NCI-H1092 (cell line): ENCODE results near the gene HES2.
"Not testable (repeated sequence)": the region's sequence is repeated elsewhere in the genome, so short reads cannot be mapped to it uniquely, and the experiment has no call there.

Experiments used
- DNase-seq: peaks from one replicate; lab custom pipeline; 2025; lab: John Stamatoyannopoulos, UW

HES2 gene

GRCh38 chr1:6417961-6418667 lies 1.6 kb downstream of the HES2 start:
- DNase-seq: no peak

GRCh38 chr1:6416906-6417305 lies 2.8 kb downstream of the HES2 start:
- no peak for DNase-seq

- DNase-seq: no peak
Observed at GRCh38 chr1:6416295-6416656, 3.4 kb downstream of the HES2 start.

GRCh38 chr1:6414881-6415626 lies 4.7 kb downstream of the HES2 start:
- no peak for DNase-seq

GRCh38 chr1:6414443-6414844 lies 5.3 kb downstream of the HES2 start:
- DNase-seq: peak; percentile 78

- no peak for DNase-seq
Observed at GRCh38 chr1:6412896-6413295, 6.8 kb downstream of the HES2 start.

- no peak for DNase-seq
Observed at GRCh38 chr1:6410248-6410893, 9.3 kb downstream of the HES2 start.

- no peak for DNase-seq
Observed at GRCh38 chr1:6409733-6410132, 10.0 kb downstream of the HES2 start.

GRCh38 chr1:6409053-6409452 lies 10.7 kb downstream of the HES2 start:
- no peak for DNase-seq

- DNase-seq: no peak
Observed at GRCh38 chr1:6408023-6408422, 11.7 kb downstream of the HES2 start.

- no peak for DNase-seq
Observed at GRCh38 chr1:6401673-6402072, 18.0 kb downstream of the HES2 start.

- no peak for DNase-seq
Observed at GRCh38 chr1:6399294-6399693, 20.4 kb downstream of the HES2 start.

GRCh38 chr1:6397844-6398441 lies 21.8 kb downstream of the HES2 start:
- DNase-seq: no peak

GRCh38 chr1:6396998-6397397 lies 22.7 kb downstream of the HES2 start:
- no peak for DNase-seq

- not testable (repeated sequence) for DNase-seq
Observed at GRCh38 chr1:6395781-6396244, 23.9 kb downstream of the HES2 start.

- not testable (repeated sequence) for DNase-seq
Observed at GRCh38 chr1:6395130-6395529, 24.6 kb downstream of the HES2 start.

- peak; percentile 96 for DNase-seq
Observed at GRCh38 chr1:6393400-6394187, 26.1 kb downstream of the HES2 start, which contains the start of gene ACOT7. ACOT7 (minus strand) TSS chr1:6393767; CDS start chr1:6393399, 368 bp downstream.

GRCh38 chr1:6392809-6393399 lies 26.8 kb downstream of the HES2 start:
- no peak for DNase-seq

- no peak for DNase-seq
Observed at GRCh38 chr1:6391951-6392808, 27.5 kb downstream of the HES2 start.

GRCh38 chr1:6389971-6390370 lies 29.7 kb downstream of the HES2 start:
- DNase-seq: no peak
